ENCODE measurements around the gene SDR39U1.
"Not testable (repeated sequence)": the region's sequence is repeated elsewhere in the genome, so short reads cannot be mapped to it uniquely, and the experiment has no call there.

- TF ChIP-seq CTCF, POLR2A (IDR thresholded peaks at IDR 0.05): not testable (repeated sequence)
Measured at GRCh38 chr14:24491586-24492408, 49.2 kb upstream of the SDR39U1 start.

Data from right lobe of liver (tissue), 4 donors.